Keratinocyte (primary cell): ENCODE measurements around the gene CORO2B. TPM values are rescaled to one million over a fixed set of nuclear protein-coding genes. Genes with fewer than 3 reads are reported as not detected.

Experiments
- DNase-seq: peaks from one replicate; pipeline ENCODE4 v3.0.0-alpha.2; 2011; ENCODE audit warnings: low read depth, missing footprints, low spot score
- FAIRE-seq: peaks from 2 replicates; lab custom pipeline; 2011; peaks lifted over from hg19 to GRCh38; lab: Jason Lieb, UNC
- H2AFZ ChIP-seq: 2 replicates; pipeline ENCODE4 v1.6.0; 2012; ENCODE audit warnings: low read length, control low read depth, inconsistent platforms; ENCODE audit not compliant: control insufficient read depth
- H3K27ac ChIP-seq: 2 replicates; pipeline ENCODE4 v1.5.1; 2011; ENCODE audit warnings: low read length; ENCODE audit not compliant: control insufficient read depth, insufficient read depth
- H3K27me3 ChIP-seq: 3 replicates; pipeline ENCODE4 v1.6.0; 2011; ENCODE audit warnings: low read length; ENCODE audit not compliant: control insufficient read depth, insufficient read depth; ENCODE audit errors: extremely low read depth
- H3K36me3 ChIP-seq, 2 experiments: 2 replicates in 1 of 2; 3 replicates in 1 of 2; pipeline ENCODE4 v1.5.1; 2011; ENCODE audit warnings: low read length in 2 of 2, mild to moderate bottlenecking in 1 of 2; ENCODE audit not compliant: control insufficient read depth in 2 of 2, insufficient read depth in 2 of 2; ENCODE audit errors: extremely low read depth in 1 of 2
- H3K4me1 ChIP-seq: 3 replicates; pipeline ENCODE4 v1.5.1; 2011; ENCODE audit warnings: low read length; ENCODE audit not compliant: control insufficient read depth, insufficient read depth; ENCODE audit errors: extremely low read depth
- H3K4me2 ChIP-seq: 3 replicates; pipeline ENCODE4 v1.6.0; 2011; ENCODE audit warnings: low read depth, low read length; ENCODE audit not compliant: control insufficient read depth, insufficient read depth; ENCODE audit errors: extremely low read depth
- H3K4me3 ChIP-seq, 3 experiments: fragments of 200-600 bp in 1 of 3; sonication (generic) in 1 of 3; 2 replicates in 2 of 3; 3 replicates in 1 of 3; pipeline ENCODE4 v1.5.1; 2011 to 2016; ENCODE audit warnings: low read length in 3 of 3, mild to moderate bottlenecking in 3 of 3, control low read depth in 2 of 3, inconsistent platforms in 1 of 3, low read depth in 1 of 3, mixed read lengths in 1 of 3, mixed run types in 1 of 3, moderate library complexity in 1 of 3; ENCODE audit not compliant: control insufficient read depth in 2 of 3, insufficient read depth in 2 of 3; ENCODE audit errors: extremely low read depth in 1 of 3
- H3K79me2 ChIP-seq: 2 replicates; pipeline ENCODE4 v1.6.0; 2012; ENCODE audit warnings: low read length; ENCODE audit not compliant: control insufficient read depth, insufficient read depth
- H3K9ac ChIP-seq: 3 replicates; pipeline ENCODE4 v1.6.0; 2011; ENCODE audit warnings: low read length; ENCODE audit not compliant: control insufficient read depth, insufficient read depth; ENCODE audit errors: extremely low read depth
- H3K9me1 ChIP-seq: 3 replicates; pipeline ENCODE4 v1.6.0; 2011; ENCODE audit warnings: low read length; ENCODE audit not compliant: control insufficient read depth, insufficient read depth; ENCODE audit errors: extremely low read depth
- H3K9me3 ChIP-seq: 2 replicates; pipeline ENCODE4 v1.5.1; 2012; ENCODE audit warnings: low read depth, low read length; ENCODE audit not compliant: control insufficient read depth
- H4K20me1 ChIP-seq: 3 replicates; pipeline ENCODE4 v1.6.0; 2011; ENCODE audit warnings: low read length; ENCODE audit not compliant: control insufficient read depth, insufficient read depth; ENCODE audit errors: extremely low read depth
- EZH2 ChIP-seq: IDR thresholded peaks from one replicate; pipeline ENCODE4 v1.6.1; 2012; ENCODE audit warnings: inconsistent platforms, mild to moderate bottlenecking, low read length, moderate library complexity
- dilution Hi-C: fragments of 300-500 bp; cut with MboI; formaldehyde crosslinking; loops from one replicate; pipeline ENCODE4 v1.7.0; 2020; ENCODE audit warnings: low sequenced_read_pairs; ENCODE audit not compliant: extremely low pct_ligation_motif_present
- polyA plus RNA-seq, 5 experiments: library from polyadenylated mRNA; depleted of rRNA in 3 of 5; stranded (reverse) in 3 of 5; stranded (forward) in 1 of 5; unstranded in 1 of 5; fragments of >200 nt; gene quantifications; 1 replicate in 1 of 5; 2 replicates in 3 of 5; 3 replicates in 1 of 5; pipeline versions ENCODE4 v1.2.1 to v1.2.3, GENCODE V29; 2011 to 2012; ENCODE audit warnings: missing spikeins in 2 of 5, low read depth in 1 of 5, low replicate concordance in 1 of 5
- TF ChIP-seq, protein P1 (sequence below), 3 experiments: IDR thresholded peaks in 1 of 3; conservative IDR thresholded peaks in 1 of 3; optimal IDR thresholded peaks in 1 of 3; 2 replicates in 2 of 3; 3 replicates in 1 of 3; pipeline versions ENCODE3 to v1.5.1; 2011; ENCODE audit warnings: low read length in 3 of 3, mild to moderate bottlenecking in 3 of 3, moderate library complexity in 2 of 3, control low read depth in 1 of 3, inconsistent platforms in 1 of 3; ENCODE audit not compliant: insufficient read depth in 2 of 3; ENCODE audit errors: extremely low read depth in 1 of 3

The CORO2B gene
- polyA plus RNA-seq, 1 donor (not counting 4 experiments of a cell fraction or from before 2014, with no cell fraction given): 0.13 TPM

GRCh38 chr15:68598171-68599152 lies 19.7 kb downstream of the CORO2B start:
- Histone ChIP-seq H3K4me3 (no peak overlapping the region), H3K27me3 (peaks cover 14% of the 10 kb centered on the region), H3K79me2 (no peaks in the 10 kb centered on the region), H3K27ac (no peak overlapping the region), H4K20me1 (no peaks in the 10 kb centered on the region), H3K4me1 (no peaks in the 10 kb centered on the region), H3K9ac (no peak overlapping the region), H3K36me3 (no peaks in the 10 kb centered on the region), H3K9me1 (no peaks in the 10 kb centered on the region), H3K4me2 (no peak overlapping the region), H2AFZ (no peak overlapping the region), H3K9me3 (no peaks in the 10 kb centered on the region)
- DNase-seq (no peak), FAIRE-seq (no peak)
- dilution Hi-C loops: no loop called here
- TF ChIP-seq, protein P1, sequence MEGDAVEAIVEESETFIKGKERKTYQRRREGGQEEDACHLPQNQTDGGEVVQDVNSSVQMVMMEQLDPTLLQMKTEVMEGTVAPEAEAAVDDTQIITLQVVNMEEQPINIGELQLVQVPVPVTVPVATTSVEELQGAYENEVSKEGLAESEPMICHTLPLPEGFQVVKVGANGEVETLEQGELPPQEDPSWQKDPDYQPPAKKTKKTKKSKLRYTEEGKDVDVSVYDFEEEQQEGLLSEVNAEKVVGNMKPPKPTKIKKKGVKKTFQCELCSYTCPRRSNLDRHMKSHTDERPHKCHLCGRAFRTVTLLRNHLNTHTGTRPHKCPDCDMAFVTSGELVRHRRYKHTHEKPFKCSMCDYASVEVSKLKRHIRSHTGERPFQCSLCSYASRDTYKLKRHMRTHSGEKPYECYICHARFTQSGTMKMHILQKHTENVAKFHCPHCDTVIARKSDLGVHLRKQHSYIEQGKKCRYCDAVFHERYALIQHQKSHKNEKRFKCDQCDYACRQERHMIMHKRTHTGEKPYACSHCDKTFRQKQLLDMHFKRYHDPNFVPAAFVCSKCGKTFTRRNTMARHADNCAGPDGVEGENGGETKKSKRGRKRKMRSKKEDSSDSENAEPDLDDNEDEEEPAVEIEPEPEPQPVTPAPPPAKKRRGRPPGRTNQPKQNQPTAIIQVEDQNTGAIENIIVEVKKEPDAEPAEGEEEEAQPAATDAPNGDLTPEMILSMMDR (optimal IDR thresholded peaks at IDR 0.05 in 1 of 3, IDR thresholded peaks at IDR 0.05 in 1 of 3, conservative IDR thresholded peaks at IDR 0.05 in 1 of 3; ENCODE audit: extremely low read depth in 1 of 3, insufficient read depth in 2 of 3, low read length in 3 of 3): no peak
- no peak for TF ChIP-seq EZH2

DNA sequence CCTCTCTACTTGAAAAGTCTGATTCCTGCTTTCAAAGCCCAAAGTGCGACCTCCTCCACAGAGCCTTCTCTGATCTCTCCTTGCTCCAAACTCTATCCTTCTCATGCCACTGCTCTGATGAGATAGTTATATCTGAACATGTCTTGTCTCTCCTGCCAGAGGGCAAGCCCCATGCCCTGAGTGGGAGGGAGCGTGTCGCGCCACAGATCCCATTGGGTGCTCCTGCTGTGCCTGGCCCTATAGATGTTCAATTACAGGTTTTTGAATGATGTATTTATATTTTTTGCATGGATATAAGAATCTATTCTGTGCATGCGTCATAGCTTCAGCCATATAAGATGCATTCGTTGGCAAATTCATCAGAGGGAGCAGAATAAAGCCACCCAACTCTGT lies 20.4 kb downstream of the CORO2B start:
- Histone ChIP-seq H3K9me1 (no peaks in the 10 kb centered on the region), H2AFZ (no peak overlapping the region), H3K4me1 (no peaks in the 10 kb centered on the region), H3K36me3 (no peaks in the 10 kb centered on the region), H3K4me2 (no peak overlapping the region), H3K79me2 (no peaks in the 10 kb centered on the region), H3K27ac (no peak overlapping the region), H3K27me3 (peaks cover 14% of the 10 kb centered on the region), H3K9ac (no peak overlapping the region), H3K4me3 (no peak overlapping the region), H4K20me1 (no peaks in the 10 kb centered on the region), H3K9me3 (no peaks in the 10 kb centered on the region)
- dilution Hi-C loops: no loop called here
- DNase-seq (no peak), FAIRE-seq (no peak)
- TF ChIP-seq, protein P1 (optimal IDR thresholded peaks at IDR 0.05 in 1 of 3, IDR thresholded peaks at IDR 0.05 in 1 of 3, conservative IDR thresholded peaks at IDR 0.05 in 1 of 3; ENCODE audit: extremely low read depth in 1 of 3, insufficient read depth in 2 of 3, low read length in 3 of 3): no peak
- TF ChIP-seq EZH2: no peak
